GM18499 (cell line): ENCODE data around the gene RSPO1.

Experiments
- ATAC-seq: cut with Tn5 transposase; IDR thresholded peaks from one replicate; pipeline ENCODE4 v1.9.1; 2021; ENCODE audit warnings: moderate number of reproducible peaks; ENCODE audit not compliant: insufficient read depth, unreplicated experiment

RSPO1 gene

DNA sequence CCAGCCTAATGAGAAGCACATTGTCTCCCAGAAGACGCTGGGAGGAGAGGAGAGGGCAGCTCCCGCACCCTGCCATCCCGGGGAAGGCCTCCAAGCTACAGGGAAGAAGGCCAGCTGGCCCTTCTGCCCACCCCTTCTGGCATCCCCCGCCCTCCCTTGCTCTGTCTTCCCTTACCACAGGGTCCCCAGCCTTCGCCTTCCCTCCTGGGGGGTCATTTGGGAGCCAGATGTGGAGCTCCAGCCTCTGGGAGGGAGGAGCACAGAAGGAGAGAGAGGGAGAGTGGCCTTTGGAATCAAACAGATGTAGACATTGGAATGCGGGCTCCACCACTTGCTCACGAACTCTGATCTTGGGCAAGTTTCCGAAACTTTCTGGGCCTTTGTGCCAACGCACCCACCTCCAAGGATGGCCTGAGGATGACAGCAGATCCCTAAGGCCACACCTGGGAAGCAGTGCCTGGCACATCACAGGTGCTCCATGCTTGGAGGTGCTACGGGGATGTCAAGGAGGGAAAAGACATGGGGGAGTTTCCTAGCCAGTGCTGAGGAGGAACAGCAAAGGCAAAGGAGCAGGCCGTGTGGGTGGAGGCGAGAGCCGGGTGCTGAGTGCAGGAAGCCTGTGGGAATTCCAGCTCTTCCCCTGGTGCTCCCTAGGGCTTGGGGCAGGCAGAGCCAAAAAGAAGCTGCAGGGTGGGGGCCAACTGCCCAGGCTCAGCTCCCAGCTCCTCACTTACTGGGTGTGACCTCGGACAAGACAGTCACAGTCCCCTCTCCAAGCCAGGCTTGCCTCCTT is 23.1 kb upstream of the RSPO1 start:
- no peak for ATAC-seq

DNA sequence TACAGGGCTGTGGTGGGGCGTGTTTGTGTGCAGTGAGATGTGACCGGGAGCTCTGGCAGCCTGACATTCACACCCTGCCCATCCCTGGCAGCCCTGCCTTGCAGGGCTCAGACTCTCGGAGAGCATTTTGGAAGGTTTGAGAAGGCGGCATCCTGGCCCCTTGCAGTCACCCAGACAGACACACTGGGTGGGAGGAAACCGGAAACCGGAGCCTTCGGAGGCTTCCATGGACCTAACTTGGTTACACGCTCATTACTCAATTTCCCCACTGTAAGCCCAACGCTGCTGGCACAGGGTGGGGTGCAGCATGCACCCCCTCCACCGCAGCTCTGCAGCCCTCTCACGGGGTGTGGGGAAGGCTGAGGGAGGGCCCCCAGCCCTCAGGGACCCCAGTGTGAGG is 22.2 kb upstream of the RSPO1 start:
- no peak for ATAC-seq

DNA sequence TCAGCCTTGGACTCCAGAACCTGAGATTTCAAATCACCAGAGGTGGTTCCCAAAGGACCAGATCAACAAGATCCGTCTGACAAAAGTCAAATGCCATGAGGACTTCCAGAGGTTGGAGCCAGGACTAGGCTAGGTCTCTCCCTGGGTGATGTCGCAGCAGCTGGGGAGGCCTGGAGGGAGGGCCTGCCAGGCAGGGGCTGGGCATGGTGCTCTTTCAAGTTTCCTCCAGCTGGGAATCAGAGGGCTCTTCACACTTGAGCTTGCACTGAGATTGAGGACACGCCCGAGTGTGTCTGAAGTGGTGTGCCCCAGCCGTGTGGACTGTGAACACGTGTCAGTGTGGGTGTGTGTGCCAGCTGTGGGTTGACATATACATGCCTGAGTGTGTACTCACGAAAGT is 21.3 kb upstream of the RSPO1 start:
- no peak for ATAC-seq

DNA sequence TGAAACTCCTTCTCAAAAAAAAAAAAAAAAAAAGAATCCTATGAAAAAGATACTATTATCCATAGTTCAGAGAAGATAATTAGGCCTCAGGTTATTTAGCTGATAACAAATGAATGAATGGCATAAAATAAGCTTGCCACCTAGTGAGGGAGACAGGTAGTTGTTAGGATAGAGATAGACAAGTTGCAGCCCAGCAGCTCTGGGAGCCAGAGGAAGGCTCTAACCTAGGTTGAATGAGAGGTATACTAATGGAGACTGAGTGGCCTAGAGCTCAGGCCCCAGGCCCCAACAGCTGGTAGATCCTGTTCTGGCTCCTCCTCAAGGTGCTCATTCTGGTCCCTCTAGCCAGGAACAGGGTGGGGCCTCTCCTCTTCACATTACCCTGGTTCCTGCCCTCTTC is 20.6 kb upstream of the RSPO1 start:
- ATAC-seq, result no peak

DNA sequence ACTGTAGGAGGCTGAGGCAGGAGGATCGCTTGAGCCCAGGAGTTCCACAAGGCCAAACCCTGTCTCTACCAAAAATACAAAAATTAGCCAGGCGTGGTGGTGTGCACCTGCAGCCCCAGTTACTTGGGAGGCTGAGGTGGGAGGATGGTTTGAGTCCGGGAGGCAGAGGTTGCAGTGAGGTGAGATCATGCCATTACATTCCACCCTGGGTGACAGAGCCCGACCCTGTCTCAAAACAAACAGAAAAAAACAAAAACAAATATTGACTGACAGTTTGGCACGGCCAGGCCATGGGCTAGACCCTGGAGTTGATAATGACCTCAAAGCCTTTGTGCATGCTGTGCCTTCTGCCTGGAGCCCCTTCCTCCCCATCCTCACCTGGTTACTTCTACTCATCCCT is 19.2 kb upstream of the RSPO1 start:
- no peak for ATAC-seq

DNA sequence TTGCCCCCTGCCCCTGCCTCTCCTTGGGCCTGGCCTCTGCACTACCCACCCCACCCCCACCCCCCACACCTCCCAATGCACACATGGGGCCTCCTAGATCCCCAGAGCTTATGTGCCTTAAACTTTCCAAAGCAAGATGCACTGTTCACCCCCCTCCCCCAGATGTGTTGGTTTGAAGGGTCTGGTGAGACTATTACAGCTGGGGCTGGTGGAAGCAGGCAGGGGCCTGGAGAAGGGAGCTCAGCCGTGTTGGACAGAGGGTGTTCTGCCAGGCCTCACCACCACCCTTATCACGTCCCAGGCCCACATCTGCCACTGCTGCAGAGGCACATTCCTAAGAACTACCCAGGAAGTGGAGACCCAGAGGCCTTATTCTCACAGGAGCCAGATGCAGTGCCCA is 18.3 kb upstream of the RSPO1 start:
- ATAC-seq, result no peak

DNA sequence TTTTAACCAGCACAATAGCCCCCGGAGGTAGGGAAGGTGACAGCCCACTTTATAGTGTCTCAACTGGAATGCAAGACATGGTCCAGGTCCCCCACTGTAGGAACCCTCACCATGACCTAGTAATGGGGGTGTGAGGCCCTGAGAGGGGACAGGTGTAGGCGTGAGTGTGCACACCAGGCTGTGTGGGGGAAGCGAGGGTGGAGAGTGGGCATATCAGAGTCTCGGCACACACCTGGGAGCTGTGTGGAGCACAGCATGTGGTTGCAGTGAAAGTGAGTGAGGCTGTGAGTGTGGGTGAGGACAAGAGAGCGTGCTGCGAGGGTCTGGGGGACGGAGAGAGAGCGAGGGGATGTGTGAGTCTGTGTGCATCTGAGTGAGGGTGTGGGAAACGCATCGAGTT is 17.1 kb upstream of the RSPO1 start:
- no peak for ATAC-seq

DNA sequence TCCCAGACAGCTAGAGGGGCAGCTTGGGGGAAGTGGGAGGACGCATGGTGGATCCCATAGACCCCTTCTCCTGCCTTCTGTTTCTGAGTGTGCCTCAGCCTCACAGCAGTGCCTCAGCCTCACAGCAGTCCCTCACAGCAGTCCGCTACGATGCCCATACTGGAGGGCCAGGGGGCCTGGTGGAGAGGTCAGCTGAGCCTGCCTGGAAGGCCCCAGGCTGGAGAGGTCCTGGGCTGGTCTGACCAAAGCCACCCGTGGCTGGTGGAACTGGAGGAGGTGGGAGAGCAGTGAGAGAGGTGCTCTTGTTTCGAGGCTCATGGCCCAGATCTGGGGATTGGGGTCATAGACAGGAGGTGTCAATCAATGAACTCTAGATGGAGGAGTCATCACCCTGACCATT is 16.0 kb upstream of the RSPO1 start:
- ATAC-seq, result no peak

DNA sequence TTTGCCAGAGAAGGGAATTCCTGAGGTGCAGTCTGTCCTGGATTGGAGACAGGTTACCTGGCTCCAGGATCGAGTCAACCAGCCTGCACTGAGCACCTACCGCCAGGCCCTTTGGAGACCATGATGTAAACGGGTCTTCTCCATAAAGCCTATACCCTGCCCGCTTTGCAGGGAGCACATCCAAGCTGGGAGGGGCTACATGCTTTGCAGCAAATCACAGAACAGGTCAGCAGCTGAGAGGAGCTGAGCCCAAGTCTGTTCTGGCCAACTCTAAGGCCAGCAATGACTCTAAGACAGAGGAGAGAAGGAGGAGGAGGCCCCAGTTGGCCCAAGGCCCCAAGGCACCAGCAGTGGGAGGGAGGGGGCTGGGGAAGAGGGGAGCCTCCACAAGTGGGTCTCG is 15.5 kb upstream of the RSPO1 start:
- ATAC-seq, result no peak

DNA sequence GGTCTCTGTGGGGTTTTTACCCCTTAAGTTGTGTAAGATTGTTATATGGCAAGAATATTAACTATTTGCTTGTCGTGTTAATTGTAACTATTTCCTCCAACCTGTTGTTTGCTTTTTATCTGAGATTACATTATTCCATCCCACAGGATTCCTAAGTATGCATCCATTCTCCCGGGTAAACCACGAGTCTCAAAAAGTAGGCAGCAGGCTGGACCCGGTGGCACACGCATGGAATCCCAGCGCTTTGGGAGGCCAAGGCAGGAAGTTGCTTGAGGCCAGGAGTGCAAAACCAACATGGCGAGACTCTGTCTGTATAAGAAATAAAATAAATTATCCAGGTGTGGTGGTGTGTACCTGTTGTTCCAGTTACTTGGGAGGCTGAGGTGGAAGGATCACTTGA is 12.6 kb upstream of the RSPO1 start:
- ATAC-seq, result no peak

DNA sequence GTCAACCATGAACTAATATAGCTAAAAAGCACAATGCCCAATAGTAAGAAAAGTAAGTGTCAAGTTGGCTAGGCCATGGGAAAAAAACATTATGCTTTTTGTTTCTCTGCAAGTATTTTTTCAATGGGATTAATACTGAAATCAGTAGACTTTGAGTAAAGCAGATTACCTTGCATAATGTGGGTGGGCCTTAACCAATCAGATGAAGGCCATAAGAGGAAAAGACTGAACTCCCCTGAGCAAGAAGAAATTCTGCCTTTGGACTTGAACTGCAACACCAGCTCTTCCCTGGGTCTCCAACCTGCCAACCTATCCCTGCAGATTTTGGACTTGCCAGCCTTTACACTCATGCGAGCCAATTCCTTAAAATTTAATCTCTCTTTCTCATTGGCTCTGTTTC is 6.4 kb upstream of the RSPO1 start:
- ATAC-seq, result no peak

DNA sequence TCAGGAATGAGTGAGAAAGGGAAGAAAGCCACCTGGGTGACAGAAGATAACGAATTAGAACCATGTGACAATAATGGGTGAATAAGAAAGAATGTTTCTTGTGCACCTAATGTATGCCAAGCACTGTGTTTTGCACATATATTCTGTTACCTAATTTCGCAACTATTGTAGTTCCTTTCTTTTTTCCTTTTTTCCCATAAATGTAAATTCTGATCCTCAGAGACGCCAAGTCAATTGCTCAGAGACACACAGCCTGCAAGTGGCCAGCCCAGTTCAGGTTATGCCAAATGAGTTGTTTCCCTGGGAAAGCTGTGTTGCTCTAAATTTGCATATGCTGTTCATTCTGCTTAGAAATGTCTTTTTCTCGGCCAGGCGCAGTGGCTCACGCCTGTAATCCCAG is 1.7 kb upstream of the RSPO1 start:
- ATAC-seq, result no peak

DNA sequence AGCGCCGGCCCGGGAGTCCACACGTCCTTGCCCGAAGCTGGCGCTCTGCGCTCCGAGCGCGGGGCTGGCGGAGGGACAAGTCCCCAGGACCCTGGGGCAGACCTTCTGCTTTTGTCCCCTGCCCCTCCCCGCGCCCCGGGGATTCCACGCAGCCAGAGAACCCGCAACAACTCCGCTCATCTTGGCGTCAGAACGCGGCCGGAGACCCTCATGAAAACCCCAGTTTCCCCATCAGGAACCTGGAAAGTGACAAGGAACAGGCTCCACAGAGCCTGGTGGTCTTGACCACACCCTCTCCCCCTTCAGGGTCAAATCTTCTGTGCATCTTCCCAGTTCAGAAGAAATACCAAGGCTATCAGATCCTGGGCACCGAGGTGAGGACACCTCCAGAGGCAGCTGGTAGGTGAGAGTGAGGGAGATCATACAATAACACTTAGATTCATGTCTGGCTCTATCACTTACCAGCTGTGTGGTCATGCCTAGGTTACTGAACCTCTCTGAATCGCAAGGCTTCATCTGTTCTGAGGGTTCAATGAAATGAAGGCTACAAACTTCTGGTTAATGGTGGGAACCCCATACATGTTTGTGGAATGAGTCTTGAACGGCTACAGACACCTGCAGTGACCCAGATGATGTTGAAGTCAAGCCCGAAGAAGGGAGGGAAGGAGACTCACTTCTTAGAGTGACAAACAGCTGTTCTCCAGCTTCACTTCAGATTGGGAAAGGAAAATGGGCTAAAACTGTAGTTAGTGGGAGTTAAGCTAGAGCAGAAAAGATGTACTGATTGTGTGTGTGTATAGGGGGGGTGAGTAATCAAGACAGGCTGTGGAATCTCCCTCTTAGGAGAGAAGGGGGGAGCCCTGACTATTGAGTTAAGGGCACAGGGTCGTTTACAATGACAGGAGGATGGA is 555 bp upstream of the RSPO1 start:
- ATAC-seq, result no peak

DNA sequence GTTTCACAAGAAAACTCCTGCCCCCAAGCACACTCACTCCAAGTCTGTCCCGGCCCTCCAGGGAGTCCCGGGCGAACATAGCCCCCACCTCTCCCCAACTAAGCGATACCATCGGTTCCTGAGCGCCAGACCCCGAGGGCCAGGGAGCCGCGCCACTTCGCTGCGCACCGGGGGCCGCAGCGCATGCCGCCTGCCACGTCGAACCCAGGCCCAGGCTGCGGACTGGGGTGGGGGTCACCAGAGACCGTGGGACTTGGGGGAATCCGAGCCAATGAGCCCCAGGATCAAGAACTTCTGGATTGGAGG is 801 bp downstream of the RSPO1 start:
- ATAC-seq, result no peak

DNA sequence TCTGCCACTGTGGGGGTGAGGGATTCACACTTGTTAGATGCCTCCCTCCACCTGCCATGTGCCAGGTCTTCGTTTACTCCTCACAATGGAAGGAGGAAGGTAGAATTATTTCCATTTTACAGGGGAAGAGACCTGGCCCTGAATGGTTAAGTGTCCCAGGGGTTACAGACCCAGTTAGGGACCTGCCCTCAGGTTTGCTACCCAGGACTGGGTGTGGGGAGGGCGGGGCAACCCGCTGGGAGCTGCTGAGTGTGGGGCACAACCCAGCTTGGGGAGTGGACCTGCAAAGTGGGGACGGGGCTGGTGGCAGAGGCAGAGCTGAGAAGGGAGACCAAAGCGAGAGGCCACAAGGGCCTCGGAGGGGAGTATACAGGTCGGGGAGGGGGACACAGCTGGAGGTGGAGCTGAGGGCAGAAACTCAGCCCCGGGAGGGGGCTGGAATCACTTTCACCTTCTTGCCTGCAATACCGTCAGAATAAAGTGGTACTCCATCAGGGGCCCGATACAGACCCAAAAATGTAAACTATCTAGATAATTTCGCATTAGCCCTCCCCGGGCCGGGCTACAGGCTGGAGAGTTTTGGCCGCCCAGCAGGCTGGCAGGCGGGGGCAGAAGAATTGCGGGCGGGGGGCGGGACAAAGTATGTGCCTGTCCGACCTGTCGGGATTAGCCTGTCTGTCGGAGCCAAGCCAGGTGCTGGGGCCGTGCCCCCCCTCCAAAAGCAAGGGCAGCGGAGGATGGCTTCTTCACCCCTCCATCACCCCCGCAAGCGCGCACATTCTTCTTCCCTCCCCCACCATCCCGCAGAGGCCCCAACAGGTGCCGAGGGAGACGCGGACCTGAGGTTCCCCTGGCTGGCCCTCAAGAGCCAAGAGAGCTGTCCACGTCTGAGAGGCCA is 1.4 kb downstream of the RSPO1 start:
- no peak for ATAC-seq

DNA sequence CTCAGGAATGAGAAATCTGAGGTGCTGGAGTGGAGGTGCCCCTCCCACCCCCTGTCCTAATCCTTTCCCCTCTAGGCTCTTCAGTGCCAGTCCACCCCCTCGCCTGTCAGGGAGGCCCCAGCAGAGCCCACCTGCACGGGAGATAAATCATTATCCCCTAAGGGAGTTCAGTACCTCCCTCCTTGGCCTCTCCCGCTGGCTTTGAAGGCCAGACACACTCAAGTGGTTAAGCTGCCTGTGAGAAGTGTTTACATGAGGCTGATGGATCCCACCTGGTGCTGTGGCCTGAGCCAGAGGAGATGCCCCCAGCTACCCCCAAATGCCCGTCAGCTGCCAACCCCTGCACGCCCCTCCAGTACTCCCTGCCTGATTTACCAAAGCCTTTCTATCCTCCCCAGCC is 3.7 kb downstream of the RSPO1 start:
- ATAC-seq, result no peak

DNA sequence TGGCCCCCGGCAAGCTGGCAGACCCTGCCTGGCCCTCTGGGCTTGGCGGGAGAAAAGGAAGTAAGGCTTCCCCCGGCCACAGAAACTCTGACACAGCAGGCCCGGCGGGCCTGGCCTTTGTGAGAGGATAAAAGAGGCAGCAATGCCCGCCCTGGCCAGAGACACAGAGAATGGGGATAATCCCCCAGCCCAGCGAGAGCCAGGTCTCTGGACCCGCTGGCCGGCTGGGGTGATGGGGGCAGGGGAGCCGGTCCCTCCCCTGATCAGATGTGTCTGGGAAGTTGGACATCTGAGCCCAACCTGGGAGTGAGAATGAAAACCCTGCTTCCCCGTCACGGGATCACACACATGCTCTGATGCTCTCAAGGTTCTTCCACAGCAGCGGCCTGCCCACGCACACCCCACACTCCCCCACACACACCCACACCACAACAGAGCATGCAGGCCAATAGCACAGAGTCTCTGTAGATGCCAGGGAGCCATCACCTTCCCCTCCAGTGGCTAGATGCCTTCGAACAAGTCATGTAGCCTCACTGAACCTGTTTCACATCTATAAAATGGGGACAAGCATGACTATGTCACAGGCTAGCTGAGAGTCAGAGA is 4.2 kb downstream of the RSPO1 start:
- no peak for ATAC-seq

DNA sequence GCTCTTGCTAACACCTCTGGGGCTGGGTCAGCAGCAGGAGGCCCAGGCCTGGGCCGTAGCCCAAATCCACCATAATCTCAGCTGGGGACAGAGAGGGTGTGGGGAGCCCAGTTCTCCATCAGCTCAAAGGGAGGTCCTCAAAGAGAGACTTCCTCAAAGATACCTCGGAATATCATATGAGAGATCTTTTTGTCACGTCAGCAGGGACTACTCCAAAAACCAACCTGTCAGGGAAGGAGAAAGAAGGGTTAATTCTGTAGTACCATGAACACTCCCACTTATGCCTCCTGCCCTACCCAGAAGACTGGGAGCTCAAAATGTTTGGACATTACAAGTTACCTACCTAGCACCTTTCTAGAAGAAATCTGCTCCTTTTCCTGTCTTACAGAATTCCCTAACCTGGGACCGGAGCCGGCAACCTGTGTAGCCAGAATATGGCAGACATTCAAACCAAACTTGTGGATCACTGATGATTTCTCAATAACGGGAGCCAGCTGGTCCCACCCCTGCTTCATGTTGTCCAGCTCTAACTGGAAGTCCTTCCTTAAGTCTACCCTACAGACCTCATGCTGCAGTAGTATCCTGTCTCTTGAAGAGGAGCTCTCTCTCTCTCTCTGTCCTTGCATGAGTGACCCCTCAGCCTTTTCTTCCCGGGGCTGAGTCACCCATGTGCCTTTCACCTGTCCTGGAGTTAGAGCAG is 4.8 kb downstream of the RSPO1 start:
- no peak for ATAC-seq

DNA sequence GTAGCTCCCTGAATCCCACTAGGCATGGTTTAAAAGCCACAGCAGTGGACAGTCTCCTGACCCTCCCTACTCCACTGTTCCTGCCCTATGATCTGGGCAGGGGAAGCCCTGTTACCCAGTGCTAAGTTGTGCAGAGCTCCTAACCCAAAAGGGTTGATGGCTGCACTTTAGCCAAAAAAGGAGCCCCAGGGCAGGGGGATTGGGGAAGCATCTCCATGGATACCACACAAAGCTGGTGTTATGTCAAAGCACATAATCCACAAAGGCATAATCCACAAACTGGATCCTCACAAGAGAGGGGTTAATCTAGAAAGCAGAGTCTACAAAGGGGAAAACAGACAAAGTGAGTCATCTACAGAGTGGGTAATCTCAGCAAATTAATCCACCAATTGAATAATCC is 5.7 kb downstream of the RSPO1 start:
- no peak for ATAC-seq

DNA sequence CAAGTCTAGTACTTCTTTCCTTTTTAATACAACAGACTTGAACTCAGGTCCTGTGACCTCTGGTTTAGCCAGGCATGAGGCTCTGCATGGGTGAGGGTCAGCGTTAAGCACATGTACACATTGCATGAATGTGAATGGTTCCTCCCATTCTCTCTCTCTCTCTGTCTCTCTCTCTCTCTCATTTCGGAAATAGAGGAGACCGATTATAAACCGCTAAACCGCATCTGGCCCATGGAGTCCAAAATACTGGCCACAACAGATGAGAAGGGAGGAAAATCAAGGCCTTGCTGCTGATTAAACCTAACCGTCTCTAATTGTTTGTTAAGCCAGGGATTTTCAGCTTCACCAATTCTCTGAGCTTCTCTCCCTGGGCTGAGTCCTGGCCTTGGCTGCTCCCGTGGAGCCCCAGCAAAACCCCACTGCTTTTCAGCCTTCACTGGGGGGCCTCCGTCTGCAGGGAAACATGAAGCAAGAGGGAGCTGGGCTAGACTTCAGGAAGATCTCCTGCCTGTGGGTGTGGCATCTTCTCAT is 6.6 kb downstream of the RSPO1 start:
- no peak for ATAC-seq
